IMR-90 (cell line): ENCODE results near the gene CCDC92. TPM values are rescaled to one million over a fixed set of nuclear protein-coding genes. Genes with fewer than 3 reads are reported as not detected.

Experiments
- ATAC-seq: fragments of 200-7000 bp; cut with Tn5 transposase; 2 replicates; pipeline ENCODE4 v1.9.1; 2020; ENCODE audit warnings: low read depth, mild to moderate bottlenecking, moderate library complexity
- BruUV-seq: library from RNA; stranded (reverse); fragments of 400-500 nt; replicated peaks from 2 replicates; lab custom pipeline; 2021; lab: Mats Ljungman, UMichigan
- CTCF ChIA-PET: fragments of 300-600 bp; formaldehyde crosslinking; extraction: SDS; loops from one replicate; lab custom pipeline; 2021; ENCODE audit warnings: antibody characterized with exemption; lab: Yijun Ruan, JAX
- POLR2A ChIA-PET: fragments of 300-600 bp; sonication (Branson Sonifier 250); formaldehyde crosslinking; loops from one replicate; lab custom pipeline; 2022; ENCODE audit warnings: antibody characterized with exemption; ENCODE audit not compliant: unreplicated experiment; lab: Charles Lee
- DNase-seq: peaks from one replicate; pipeline ENCODE4 v3.0.0; 2013
- H2AFZ ChIP-seq: replicated peaks from 2 replicates; pipeline ENCODE3; 2013; ENCODE audit warnings: low read length, mild to moderate bottlenecking; ENCODE audit not compliant: poor library complexity
- H2AK5ac ChIP-seq: 2 replicates; pipeline ENCODE4 v1.6.1; 2013; ENCODE audit warnings: low read depth, low read length, inconsistent platforms
- H2AK9ac ChIP-seq: replicated peaks from 2 replicates; pipeline ENCODE3; 2013; ENCODE audit warnings: mild to moderate bottlenecking, low read depth, low read length, moderate library complexity; ENCODE audit not compliant: poor library complexity
- H2BK120ac ChIP-seq: 2 replicates; pipeline ENCODE4 v1.6.1; 2013; ENCODE audit warnings: low read depth, low read length, inconsistent platforms
- H2BK15ac ChIP-seq: 3 replicates; pipeline ENCODE4 v1.6.1; 2013; ENCODE audit warnings: low read depth, low read length, inconsistent platforms
- H2BK20ac ChIP-seq: 2 replicates; pipeline ENCODE4 v1.6.1; 2013; ENCODE audit warnings: low read depth, mild to moderate bottlenecking, inconsistent platforms, low read length, moderate library complexity
- H2BK5ac ChIP-seq: 2 replicates; pipeline ENCODE4 v1.6.1; 2013; ENCODE audit warnings: mild to moderate bottlenecking, low read depth, low read length, inconsistent platforms; ENCODE audit not compliant: poor library complexity, severe bottlenecking
- H3K14ac ChIP-seq: replicated peaks from 2 replicates; pipeline ENCODE4 v1.6.1; 2013; ENCODE audit warnings: low read depth, low read length, inconsistent platforms
- H3K18ac ChIP-seq: 2 replicates; pipeline ENCODE4 v1.6.1; 2013; ENCODE audit warnings: low read depth, low read length, control low read depth
- H3K23ac ChIP-seq: 2 replicates; pipeline ENCODE4 v1.6.1; 2013; ENCODE audit warnings: low read depth, low read length, inconsistent platforms
- H3K27ac ChIP-seq: 2 replicates; pipeline ENCODE4 v1.5.1; 2013; ENCODE audit warnings: mild to moderate bottlenecking, control low read depth, low read length; ENCODE audit not compliant: insufficient read depth
- H3K27me3 ChIP-seq: 2 replicates; pipeline ENCODE4 v1.6.1; 2013; ENCODE audit warnings: low read length; ENCODE audit not compliant: control insufficient read depth, insufficient read depth
- H3K36me3 ChIP-seq: 2 replicates; pipeline ENCODE4 v1.6.1; 2013; ENCODE audit warnings: low read length, mixed read lengths; ENCODE audit not compliant: control insufficient read depth, insufficient read depth
- H3K4ac ChIP-seq: 2 replicates; pipeline ENCODE4 v1.6.1; 2013; ENCODE audit warnings: low read depth, low read length, inconsistent platforms
- H3K4me1 ChIP-seq: 2 replicates; pipeline ENCODE4 v1.6.1; 2013; ENCODE audit warnings: low read length, mixed read lengths; ENCODE audit not compliant: control insufficient read depth, insufficient read depth
- H3K4me2 ChIP-seq: 2 replicates; pipeline ENCODE4 v1.6.1; 2013; ENCODE audit warnings: low read depth, mild to moderate bottlenecking, control low read depth, low read length, moderate library complexity
- H3K4me3 ChIP-seq: 2 replicates; pipeline ENCODE4 v1.5.1; 2013; ENCODE audit warnings: low read depth, mild to moderate bottlenecking, control low read depth, low read length, moderate library complexity; ENCODE audit not compliant: insufficient read depth
- H3K56ac ChIP-seq: 2 replicates; pipeline ENCODE4 v1.6.1; 2013; ENCODE audit warnings: low read length, inconsistent platforms; ENCODE audit not compliant: insufficient read depth; ENCODE audit errors: extremely low read depth
- H3K79me1 ChIP-seq, 2 experiments: 2 replicates each; pipeline ENCODE4 v1.6.1; 2013; ENCODE audit warnings: low read length in 2 of 2, inconsistent platforms in 1 of 2, low read depth in 1 of 2
- H3K9ac ChIP-seq: 2 replicates; pipeline ENCODE4 v1.6.1; 2013; ENCODE audit warnings: low read depth, low read length, control low read depth
- H3K9me1 ChIP-seq: 2 replicates; pipeline ENCODE4 v1.6.1; 2013; ENCODE audit warnings: low read length, inconsistent platforms; ENCODE audit not compliant: insufficient read depth
- H3K9me3 ChIP-seq: 2 replicates; pipeline ENCODE4 v1.6.1; 2013; ENCODE audit warnings: low read length; ENCODE audit not compliant: control insufficient read depth, insufficient read depth
- H4K20me1 ChIP-seq: 2 replicates; pipeline ENCODE4 v1.6.1; 2013; ENCODE audit warnings: low read length, inconsistent platforms; ENCODE audit not compliant: insufficient read depth
- H4K5ac ChIP-seq: 2 replicates; pipeline ENCODE4 v1.6.1; 2013; ENCODE audit warnings: mild to moderate bottlenecking, low read depth, low read length, control low read depth
- H4K8ac ChIP-seq, 2 experiments: 2 replicates each; pipeline ENCODE4 v1.6.1; 2013; ENCODE audit warnings: low read depth in 2 of 2, low read length in 2 of 2, control low read depth in 1 of 2, inconsistent platforms in 1 of 2
- H4K91ac ChIP-seq: 2 replicates; pipeline ENCODE4 v1.6.1; 2013; ENCODE audit warnings: low read depth, low read length, inconsistent platforms; ENCODE audit not compliant: insufficient read depth
- BHLHE40 ChIP-seq: fragments of 150-350 bp; IDR thresholded peaks from 2 replicates; pipeline ENCODE4 v1.6.1; 2016; ENCODE audit warnings: mild to moderate bottlenecking, low read depth, low read length
- CEBPB ChIP-seq: IDR thresholded peaks from 2 replicates; pipeline ENCODE4 v1.6.1; 2012; ENCODE audit warnings: low read depth, low read length, improper control_type of control experiment
- CTCF ChIP-seq: conservative IDR thresholded peaks from 2 replicates; pipeline ENCODE4 v1.5.1; 2012; ENCODE audit warnings: mild to moderate bottlenecking, low read depth, low read length, improper control_type of control experiment
- FOS ChIP-seq: fragments of 150-350 bp; IDR thresholded peaks from 2 replicates; pipeline ENCODE4 v1.6.1; 2016; ENCODE audit warnings: low read depth, low read length
- MAFK ChIP-seq: IDR thresholded peaks from 2 replicates; pipeline ENCODE4 v1.6.1; 2012; ENCODE audit warnings: low read depth, low read length, improper control_type of control experiment
- MAZ ChIP-seq: IDR thresholded peaks from 2 replicates; pipeline ENCODE4 v1.6.1; 2012; ENCODE audit warnings: low read depth, mild to moderate bottlenecking, low read length, improper control_type of control experiment, moderate library complexity, borderline replicate concordance
- MXI1 ChIP-seq: IDR thresholded peaks from 2 replicates; pipeline ENCODE4 v1.6.1; 2012; ENCODE audit warnings: low read depth, mild to moderate bottlenecking, low read length, moderate library complexity, borderline replicate concordance
- SMC3 ChIP-seq: fragments of 150-350 bp; IDR thresholded peaks from 2 replicates; pipeline ENCODE4 v1.6.1; 2016; ENCODE audit warnings: low read depth, mild to moderate bottlenecking, antibody characterized with exemption, low read length, moderate library complexity
- USF2 ChIP-seq: fragments of 150-350 bp; IDR thresholded peaks from 2 replicates; pipeline ENCODE4 v1.6.1; 2017; ENCODE audit warnings: mild to moderate bottlenecking, antibody characterized with exemption, low read length, low read depth
- WGBS, 2 experiments: methylation state at CpG; one replicate each; pipeline versions ENCODE4 v1.1.5 to v1.1.7; 2013; ENCODE audit warnings: missing lambda C conversion rate in 2 of 2; ENCODE audit not compliant: insufficient read length in 1 of 2; ENCODE audit errors: extremely low coverage in 2 of 2; 5-methylcytosine and 5-hydroxymethylcytosine counted together
- dilution Hi-C: fragments of 300-500 bp; cut with HindIII; formaldehyde crosslinking; loops from one replicate; pipeline ENCODE4 v1.14.3; 2018; ENCODE audit warnings: low sequenced_read_pairs; ENCODE audit not compliant: unreplicated experiment
- in situ Hi-C: fragments of 300-500 bp; cut with MboI; formaldehyde crosslinking; loops from 3 replicates; pipeline ENCODE4 v1.14.3; 2019; ENCODE audit warnings: low sequenced_read_pairs, inconsistent platforms, mixed read lengths
- intact Hi-C: fragments of 100-400 bp; cut with micrococcal nuclease; formaldehyde crosslinking; loops from 2 replicates; pipeline ENCODE4 v1.10.0; 2022
- polyA plus RNA-seq, 3 experiments: library from polyadenylated mRNA; depleted of rRNA; stranded (reverse); fragments of >200 nt; gene quantifications; 2 replicates each; pipeline ENCODE4 v1.2.3, GENCODE V29; 2012; ENCODE audit warnings: low replicate concordance in 1 of 3
- total RNA-seq: library from RNA; depleted of rRNA; stranded (reverse); fragments of >200 nt; gene quantifications from 2 replicates; pipeline ENCODE4 v1.2.3, GENCODE V29; 2012
- TF ChIP-seq, protein P1 (sequence below): fragments of 150-350 bp; IDR thresholded peaks from 2 replicates; pipeline ENCODE4 v1.6.1; 2016; ENCODE audit warnings: low read depth, mild to moderate bottlenecking, low read length, moderate library complexity, borderline replicate concordance

The CCDC92 gene
- total and polyA plus RNA-seq, 2 of the 4 experiments (the other 2 are of a cell fraction): 5.7 to 55.5 TPM

GRCh38 chr12:123899368-123899767 lies 73.3 kb downstream of the CCDC92 start:
- dilution Hi-C loops: no loop called here
- ATAC-seq (no peak), DNase-seq (no peak)
- Histone ChIP-seq H2BK20ac (no peak overlapping the region), H3K18ac (no peak overlapping the region), H3K36me3 (no peaks in the 10 kb centered on the region), H2AFZ (no peak overlapping the region), H2AK9ac (no peak overlapping the region), H4K91ac (no peak overlapping the region), H3K56ac (no peak overlapping the region), H3K27me3 (no peaks in the 10 kb centered on the region; the same call in 1 of the 2 replicates), H3K9ac (no peak overlapping the region), H3K27ac (no peak overlapping the region), H3K9me3 (no peaks in the 10 kb centered on the region), H3K4me1 (peaks cover 5% of the 10 kb centered on the region), H2BK15ac (no peak overlapping the region), H4K8ac (no peak overlapping the region), H3K14ac (no peak overlapping the region), H3K4me3 (no peak overlapping the region), H2BK120ac (no peak overlapping the region), H3K4me2 (no peak overlapping the region), H3K4ac (no peak overlapping the region), H3K23ac (no peak overlapping the region), H3K79me1 (no peaks in the 10 kb centered on the region), H4K20me1 (no peaks in the 10 kb centered on the region), H2AK5ac (no peak overlapping the region), H2BK5ac (no peak overlapping the region), H3K9me1 (no peaks in the 10 kb centered on the region; the same call in 1 of the 2 replicates), H4K5ac (no peak overlapping the region)
- no TSS peak for BruUV-seq
- POLR2A ChIA-PET: no interaction called here
- WGBS, 2 experiments: 78% methylated on average over 6 of the region's 9 CpGs; no CpG with 5 or more reads in 1 of the 2 experiments
- CTCF ChIA-PET: no interaction called here
- in situ Hi-C loops: no loop called here
- TF ChIP-seq MXI1: no peak
- TF ChIP-seq CEBPB: no peak
- no peak for TF ChIP-seq FOS
- no peak for TF ChIP-seq BHLHE40
- TF ChIP-seq MAFK: no peak
- TF ChIP-seq, protein P1, sequence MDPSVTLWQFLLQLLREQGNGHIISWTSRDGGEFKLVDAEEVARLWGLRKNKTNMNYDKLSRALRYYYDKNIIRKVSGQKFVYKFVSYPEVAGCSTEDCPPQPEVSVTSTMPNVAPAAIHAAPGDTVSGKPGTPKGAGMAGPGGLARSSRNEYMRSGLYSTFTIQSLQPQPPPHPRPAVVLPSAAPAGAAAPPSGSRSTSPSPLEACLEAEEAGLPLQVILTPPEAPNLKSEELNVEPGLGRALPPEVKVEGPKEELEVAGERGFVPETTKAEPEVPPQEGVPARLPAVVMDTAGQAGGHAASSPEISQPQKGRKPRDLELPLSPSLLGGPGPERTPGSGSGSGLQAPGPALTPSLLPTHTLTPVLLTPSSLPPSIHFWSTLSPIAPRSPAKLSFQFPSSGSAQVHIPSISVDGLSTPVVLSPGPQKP: no peak
- TF ChIP-seq MAZ: no peak
- TF ChIP-seq USF2: no peak
- TF ChIP-seq CTCF: no peak
- TF ChIP-seq SMC3: no peak
- intact Hi-C loops: no loop called here
